ENCODE results near the gene FUBP3. TPM values are rescaled to one million over a fixed set of nuclear protein-coding genes. Genes with fewer than 3 reads are reported as not detected.

Gene FUBP3
- total RNA-seq, 4 donors from 2014 or later: 47.6 to 62.0 (median 52.4) TPM

- no peaks in the 10 kb centered on the region for H3K9me3 ChIP-seq
- no peak overlapping the region for H3K27ac ChIP-seq
- ATAC-seq: no peak
- no peaks in the 10 kb centered on the region for H3K36me3 ChIP-seq
- TF ChIP-seq POLR2A (IDR thresholded peaks at IDR 0.05): no peak
- no peak for TF ChIP-seq EP300 (IDR thresholded peaks at IDR 0.05)
- TF ChIP-seq POLR2AphosphoS5 (IDR thresholded peaks at IDR 0.05): no peak
- TF ChIP-seq CTCF (IDR thresholded peaks at IDR 0.05): no peak
- H3K27me3 ChIP-seq: peaks cover 18% of the 10 kb centered on the region
- no peak overlapping the region for H3K4me3 ChIP-seq
- H3K4me1 ChIP-seq: no peaks in the 10 kb centered on the region
- 71 to 100% methylated on average over 1 to 3 of the region's 3 CpGs for WGBS, 2 donors (ENCODE audit: low coverage in 1 of 2)
Measured at GRCh38 chr9:130565792-130566191, 13.6 kb upstream of the FUBP3 start.

- ATAC-seq: no peak
- Histone ChIP-seq H3K9me3 (no peaks in the 10 kb centered on the region), H3K36me3 (no peaks in the 10 kb centered on the region), H3K27ac (no peak overlapping the region), H3K4me1 (no peaks in the 10 kb centered on the region), H3K27me3 (peaks cover 10% of the 10 kb centered on the region), H3K4me3 (no peak overlapping the region)
- WGBS, 2 donors (ENCODE audit: low coverage in 1 of 2): 45 to 81% methylated on average over 7 to 9 of the region's 10 CpGs
- TF ChIP-seq POLR2A (IDR thresholded peaks at IDR 0.05): no peak
- TF ChIP-seq CTCF (IDR thresholded peaks at IDR 0.05): no peak
- no peak for TF ChIP-seq POLR2AphosphoS5 (IDR thresholded peaks at IDR 0.05)
- no peak for TF ChIP-seq EP300 (IDR thresholded peaks at IDR 0.05)
Measured at GRCh38 chr9:130570208-130570607, 9.2 kb upstream of the FUBP3 start.

DNA sequence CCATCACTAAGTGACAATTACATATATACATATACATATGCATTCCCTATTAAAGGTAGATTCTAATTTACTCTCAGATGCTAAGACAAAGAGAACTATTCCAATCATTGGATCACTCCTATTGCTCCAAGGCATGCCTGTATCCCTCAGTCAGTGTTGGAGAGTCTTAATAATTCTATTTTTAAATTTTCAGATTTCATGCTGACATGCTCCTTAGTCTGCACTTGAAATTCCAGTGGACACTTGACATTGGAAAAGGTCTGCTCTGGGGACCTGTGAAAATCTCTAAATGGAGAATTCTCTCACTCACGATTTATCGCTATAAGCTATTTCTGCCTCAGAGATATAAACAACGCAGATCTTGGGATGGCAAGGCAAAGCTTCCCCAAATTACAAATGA, 3.9 kb upstream of the FUBP3 start:
- ATAC-seq: no peak

DNA sequence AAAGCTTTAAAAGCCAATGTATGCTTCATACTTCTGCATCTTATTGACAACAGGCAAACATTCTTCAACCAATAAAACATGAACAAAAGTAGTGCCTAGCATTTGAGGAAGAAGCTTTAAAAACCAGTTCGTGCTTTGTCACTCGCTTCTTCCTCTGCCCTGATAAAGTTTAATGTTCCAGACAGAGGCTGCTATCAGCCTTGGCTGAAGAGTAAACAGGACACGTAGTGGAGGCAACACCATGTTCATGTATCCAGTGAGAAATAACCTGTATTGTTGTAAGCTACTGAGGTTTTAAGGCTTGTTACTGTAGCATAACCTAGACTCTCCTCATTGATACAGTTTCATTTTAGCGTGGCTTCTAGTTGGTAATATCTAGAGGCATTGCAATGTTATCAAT, 3.2 kb upstream of the FUBP3 start:
- Histone ChIP-seq H3K9me3 (no peaks in the 10 kb centered on the region), H3K4me3 (no peak overlapping the region), H3K27me3 (no peaks in the 10 kb centered on the region), H3K36me3 (peaks cover 0 to 6% of the 10 kb centered on the region in 2 donors), H3K27ac (no peak overlapping the region), H3K4me1 (peaks cover 4 to 24% (median 6%) of the 10 kb centered on the region in 3 donors)
- no peak for ATAC-seq
- TF ChIP-seq CTCF (IDR thresholded peaks at IDR 0.05) (no peak), EP300 (IDR thresholded peaks at IDR 0.05) (no peak)
- 50 to 57% methylated on average over 4 of the region's 4 CpGs for WGBS, 2 donors (ENCODE audit: low coverage in 1 of 2)

More for the DNA sequence above, 3.9 kb upstream of the FUBP3 start:
- Histone ChIP-seq H3K4me1 (peaks cover 0 to 17% (median 3%) of the 10 kb centered on the region in 3 donors), H3K9me3 (no peaks in the 10 kb centered on the region), H3K27me3 (no peaks in the 10 kb centered on the region), H3K4me3 (no peak overlapping the region), H3K36me3 (no peaks in the 10 kb centered on the region), H3K27ac (no peak overlapping the region)
- TF ChIP-seq POLR2A (IDR thresholded peaks at IDR 0.05): no peak
- no peak for TF ChIP-seq EP300 (IDR thresholded peaks at IDR 0.05)
- TF ChIP-seq CTCF (IDR thresholded peaks at IDR 0.05): no peak
- no peak for TF ChIP-seq POLR2AphosphoS5 (IDR thresholded peaks at IDR 0.05)
- WGBS, 2 donors (ENCODE audit: low coverage in 1 of 2): 68 to 83% methylated on average over 3 of the region's 3 CpGs

DNA sequence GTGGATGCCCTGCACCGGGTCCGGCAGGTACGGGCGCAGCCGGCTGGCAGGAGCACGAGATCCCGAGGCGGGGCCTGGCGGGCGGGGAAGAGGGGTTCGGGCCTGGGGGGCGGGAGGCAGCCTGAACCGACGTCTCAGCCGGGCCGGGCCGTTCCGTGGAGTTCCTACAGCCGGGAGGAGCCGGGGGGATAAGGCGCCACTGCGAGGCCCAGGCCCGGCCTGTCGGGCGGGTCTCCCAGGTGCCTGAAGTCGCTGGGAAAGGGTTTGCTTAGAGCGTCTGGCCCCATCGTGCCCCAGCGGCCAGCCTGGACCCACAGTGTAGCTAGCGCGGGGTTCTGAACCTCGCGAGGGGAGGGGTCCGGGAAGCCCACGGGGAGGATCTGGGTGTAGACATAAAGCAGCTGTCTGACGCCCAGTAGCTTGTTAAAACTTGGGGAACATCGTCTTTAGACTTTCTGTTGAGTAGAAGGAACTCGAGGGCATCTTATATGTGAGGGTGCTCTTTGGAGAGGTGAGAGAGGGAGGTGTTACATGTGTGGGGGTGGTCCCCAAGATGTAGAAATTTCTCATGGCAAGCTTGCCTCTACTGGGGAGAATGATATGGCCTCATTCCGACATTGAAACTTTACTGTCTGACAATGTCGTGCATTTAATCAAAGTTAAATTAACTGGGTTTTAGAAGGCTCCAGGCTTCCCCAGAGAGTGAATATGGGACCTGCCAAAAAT, 524 bp downstream of the FUBP3 start:
- Histone ChIP-seq H3K27ac (peak overlapping the region; percentile 63 to 95 (median 91)), H3K27me3 (no peaks in the 10 kb centered on the region), H3K4me1 (peaks cover 4 to 45% (median 6%) of the 10 kb centered on the region in 3 donors), H3K4me3 (peak overlapping the region; percentile 73 to 99), H3K9me3 (no peaks in the 10 kb centered on the region), H3K36me3 (peaks cover 0 to 22% of the 10 kb centered on the region in 2 donors)
- WGBS, 2 donors (ENCODE audit: low coverage in 1 of 2): 2 to 8% methylated on average over 2 to 10 of the region's 40 CpGs
- TF ChIP-seq CTCF (IDR thresholded peaks at IDR 0.05): no peak
- TF ChIP-seq POLR2A (IDR thresholded peaks at IDR 0.05): no peak
- TF ChIP-seq EP300 (IDR thresholded peaks at IDR 0.05): no peak
- no peak for TF ChIP-seq POLR2AphosphoS5 (IDR thresholded peaks at IDR 0.05)
- ATAC-seq: peak; percentile 38

Measured in gastroesophageal sphincter (tissue), 4 donors.